Measurements from ENCODE around the gene HOXA3. TPM values are rescaled to one million over a fixed set of nuclear protein-coding genes. Genes with fewer than 3 reads are reported as not detected.

HOXA3 gene
- total and polyA plus RNA-seq, 5 donors from 2014 or later, result 0.13 TPM; not detected in 4

- H3K4me3 ChIP-seq (ENCODE audit: low read depth, low read length), result no peak overlapping the region
- ATAC-seq (ENCODE audit: low read depth in 2 of 2) (no peak), DNase-seq (peak in 1 of 3 donors; percentile 17)
- H3K9me3 Mint-ChIP-seq, result peaks cover 0 to 11% (median 0%) of the 10 kb centered on the region in 7 donors
- H3K27ac ChIP-seq (ENCODE audit: insufficient read depth, low read length, poor library complexity, severe bottlenecking), result no peak overlapping the region
- peak overlapping the region in 1 of 3 donors; percentile 56 for H3K27ac Mint-ChIP-seq
- H3K27me3 Mint-ChIP-seq, result peaks cover 74% of the 10 kb centered on the region
- peak overlapping the region in 2 of 4 donors; percentile 73 to 78 for H3K4me3 Mint-ChIP-seq
- no peaks in the 10 kb centered on the region for H3K9me3 ChIP-seq (ENCODE audit: control insufficient read depth in 2 of 2, low read length in 2 of 2)
- H3K36me3 Mint-ChIP-seq, result no peaks in the 10 kb centered on the region
- no peaks in the 10 kb centered on the region for H3K36me3 ChIP-seq (ENCODE audit: control insufficient read depth, insufficient read depth, low read length)
- H3K4me1 ChIP-seq (ENCODE audit: control insufficient read depth, insufficient read depth, low read length, poor library complexity, severe bottlenecking), result peaks cover 44% of the 10 kb centered on the region
- H3K27me3 ChIP-seq (ENCODE audit: control insufficient read depth, insufficient read depth, low read length), result peaks cover 44% of the 10 kb centered on the region
- H3K4me1 Mint-ChIP-seq, result peaks cover 10 to 39% (median 13%) of the 10 kb centered on the region in 4 donors
Observed at GRCh38 chr7:27172823-27173510, 20.6 kb upstream of the HOXA3 start.

GRCh38 chr7:27172315-27172774 lies 20.0 kb upstream of the HOXA3 start:
- H3K27ac Mint-ChIP-seq, result peak overlapping the region in 1 of 3 donors; percentile 79
- H3K4me1 ChIP-seq (ENCODE audit: control insufficient read depth, insufficient read depth, low read length, poor library complexity, severe bottlenecking), result peaks cover 44% of the 10 kb centered on the region
- peaks cover 49% of the 10 kb centered on the region for H3K27me3 ChIP-seq (ENCODE audit: control insufficient read depth, insufficient read depth, low read length)
- H3K27me3 Mint-ChIP-seq, result peaks cover 74% of the 10 kb centered on the region
- H3K27ac ChIP-seq (ENCODE audit: insufficient read depth, low read length, poor library complexity, severe bottlenecking), result no peak overlapping the region
- no peaks in the 10 kb centered on the region for H3K36me3 Mint-ChIP-seq
- H3K36me3 ChIP-seq (ENCODE audit: control insufficient read depth, insufficient read depth, low read length), result no peaks in the 10 kb centered on the region
- DNase-seq (no peak), ATAC-seq (ENCODE audit: low read depth in 2 of 2) (no peak)
- H3K9me3 ChIP-seq (ENCODE audit: control insufficient read depth in 2 of 2, low read length in 2 of 2), result no peaks in the 10 kb centered on the region
- H3K4me1 Mint-ChIP-seq, result peaks cover 10 to 42% (median 13%) of the 10 kb centered on the region in 4 donors
- peaks cover 0 to 11% (median 0%) of the 10 kb centered on the region in 7 donors for H3K9me3 Mint-ChIP-seq
- no peak overlapping the region for H3K4me3 ChIP-seq (ENCODE audit: low read depth, low read length)
- peak overlapping the region; percentile 67 to 78 (median 74) for H3K4me3 Mint-ChIP-seq

DNA sequence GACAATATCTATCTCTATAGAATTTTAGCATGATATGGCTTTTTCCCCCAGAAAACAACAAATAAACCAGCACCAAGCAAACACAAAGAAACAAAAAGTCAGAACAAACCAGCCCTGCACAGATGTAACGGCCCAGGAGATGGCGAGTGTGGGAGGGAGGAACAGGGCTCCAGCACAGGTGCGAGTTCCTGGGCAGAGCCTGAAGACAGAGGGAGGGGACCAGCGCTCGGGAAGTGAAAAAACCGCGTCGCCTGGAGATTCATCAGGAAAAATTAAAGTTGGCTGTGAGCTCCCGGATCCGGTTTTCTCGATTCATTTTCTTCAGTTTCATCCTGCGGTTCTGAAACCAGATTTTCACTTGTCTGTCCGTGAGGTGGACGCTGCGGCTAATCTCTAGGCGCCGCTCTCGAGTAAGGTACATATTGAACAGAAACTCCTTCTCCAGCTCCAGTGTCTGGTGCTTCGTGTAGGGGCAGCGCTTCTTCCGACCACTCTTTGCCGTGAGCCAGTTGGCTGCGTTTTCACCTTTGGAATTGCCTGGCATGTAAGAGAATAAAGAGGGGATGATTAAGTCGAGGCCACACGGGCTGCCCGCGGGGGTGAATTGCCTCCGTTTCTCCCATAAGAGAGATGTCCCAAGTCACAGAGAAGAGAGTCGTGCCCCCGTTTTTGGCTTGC lies 19.4 kb upstream of the HOXA3 start:
- no peaks in the 10 kb centered on the region for H3K36me3 ChIP-seq (ENCODE audit: control insufficient read depth, insufficient read depth, low read length)
- no peak overlapping the region for H3K27ac ChIP-seq (ENCODE audit: insufficient read depth, low read length, poor library complexity, severe bottlenecking)
- Mint-ChIP-seq H3K4me1 (peaks cover 10 to 46% (median 13%) of the 10 kb centered on the region in 4 donors), H3K9me3 (peaks cover 0 to 11% (median 0%) of the 10 kb centered on the region in 7 donors), H3K27me3 (peaks cover 76% of the 10 kb centered on the region), H3K27ac (peak overlapping the region in 1 of 3 donors; percentile 79), H3K36me3 (no peaks in the 10 kb centered on the region), H3K4me3 (peak overlapping the region; percentile 67 to 82 (median 76))
- no peak for DNase-seq
- no peaks in the 10 kb centered on the region for H3K9me3 ChIP-seq (ENCODE audit: control insufficient read depth in 2 of 2, low read length in 2 of 2)
- H3K4me1 ChIP-seq (ENCODE audit: control insufficient read depth, insufficient read depth, low read length, poor library complexity, severe bottlenecking), result peaks cover 48% of the 10 kb centered on the region
- ATAC-seq (ENCODE audit: low read depth in 2 of 2), result no peak
- H3K27me3 ChIP-seq (ENCODE audit: control insufficient read depth, insufficient read depth, low read length), result peaks cover 50% of the 10 kb centered on the region
- H3K4me3 ChIP-seq (ENCODE audit: low read depth, low read length), result no peak overlapping the region

GRCh38 chr7:27171325-27171636 lies 18.9 kb upstream of the HOXA3 start:
- Histone ChIP-seq H3K36me3 (ENCODE audit: control insufficient read depth, insufficient read depth, low read length) (no peaks in the 10 kb centered on the region), H3K27ac (ENCODE audit: insufficient read depth, low read length, poor library complexity, severe bottlenecking) (no peak overlapping the region), H3K9me3 (ENCODE audit: control insufficient read depth in 2 of 2, low read length in 2 of 2) (no peaks in the 10 kb centered on the region), H3K27me3 (ENCODE audit: control insufficient read depth, insufficient read depth, low read length) (peaks cover 50% of the 10 kb centered on the region), H3K4me3 (ENCODE audit: low read depth, low read length) (no peak overlapping the region), H3K4me1 (ENCODE audit: control insufficient read depth, insufficient read depth, low read length, poor library complexity, severe bottlenecking) (peaks cover 52% of the 10 kb centered on the region)
- no peaks in the 10 kb centered on the region for H3K36me3 Mint-ChIP-seq
- H3K4me3 Mint-ChIP-seq, result peak overlapping the region; percentile 43 to 74 (median 59)
- ATAC-seq (ENCODE audit: low read depth in 2 of 2) (no peak), DNase-seq (no peak)
- H3K4me1 Mint-ChIP-seq, result peaks cover 10 to 49% (median 13%) of the 10 kb centered on the region in 4 donors
- H3K9me3 Mint-ChIP-seq, result peaks cover 0 to 11% (median 0%) of the 10 kb centered on the region in 7 donors
- H3K27ac Mint-ChIP-seq, result no peak overlapping the region
- H3K27me3 Mint-ChIP-seq, result peaks cover 81% of the 10 kb centered on the region

DNA sequence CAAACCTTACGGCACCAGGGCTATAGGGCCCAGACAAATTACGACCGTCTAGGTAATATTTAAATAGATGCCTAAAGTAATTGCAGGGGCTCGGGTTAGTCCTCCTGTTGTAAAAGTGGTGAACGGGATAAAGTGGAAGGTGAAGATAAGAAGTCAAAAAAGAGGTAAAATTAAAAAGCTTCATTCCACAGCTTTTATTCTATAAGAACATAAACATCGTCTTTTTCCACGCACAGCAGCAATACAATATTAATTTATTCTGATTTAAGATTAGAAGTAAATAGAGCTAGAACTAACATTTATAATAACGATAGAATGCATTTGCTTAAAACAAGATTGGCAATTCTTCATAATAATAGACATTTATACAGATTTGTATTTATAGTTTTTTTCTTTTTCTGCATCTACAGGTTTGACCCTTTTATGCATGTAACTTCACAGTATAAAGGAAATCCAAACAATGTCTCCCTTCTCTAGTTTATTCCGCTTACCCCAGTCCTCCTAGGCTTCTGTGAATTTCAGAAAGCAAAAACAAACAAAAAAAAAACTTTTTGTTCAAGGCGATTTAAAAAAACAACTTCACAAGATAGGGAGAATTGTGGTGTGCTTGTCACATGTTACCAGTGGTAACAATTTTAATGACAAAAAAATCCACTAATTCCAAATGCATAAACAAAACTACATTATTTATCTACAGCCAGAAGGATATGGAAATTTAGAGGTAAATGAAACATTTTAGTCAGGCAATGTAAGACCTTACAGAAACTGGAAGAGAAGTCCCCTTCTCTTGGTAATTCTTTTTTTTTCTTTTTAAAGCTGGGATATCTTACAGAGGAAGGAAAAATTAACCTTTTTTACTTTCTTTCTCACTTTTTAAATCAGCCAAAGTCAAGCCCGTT lies 18.3 kb upstream of the HOXA3 start:
- Mint-ChIP-seq H3K36me3 (no peaks in the 10 kb centered on the region), H3K9me3 (peaks cover 0 to 14% (median 0%) of the 10 kb centered on the region in 7 donors), H3K4me3 (peak overlapping the region in 3 of 4 donors; percentile 67 to 79 (median 74)), H3K27ac (peak overlapping the region in 1 of 3 donors; percentile 87), H3K4me1 (peaks cover 10 to 52% (median 16%) of the 10 kb centered on the region in 4 donors), H3K27me3 (peaks cover 81% of the 10 kb centered on the region)
- H3K36me3 ChIP-seq (ENCODE audit: control insufficient read depth, insufficient read depth, low read length), result no peaks in the 10 kb centered on the region
- H3K4me3 ChIP-seq (ENCODE audit: low read depth, low read length), result no peak overlapping the region
- peaks cover 51% of the 10 kb centered on the region for H3K27me3 ChIP-seq (ENCODE audit: control insufficient read depth, insufficient read depth, low read length)
- DNase-seq (no peak), ATAC-seq (ENCODE audit: low read depth in 2 of 2) (no peak)
- H3K9me3 ChIP-seq (ENCODE audit: control insufficient read depth in 2 of 2, low read length in 2 of 2), result no peaks in the 10 kb centered on the region
- peaks cover 58% of the 10 kb centered on the region for H3K4me1 ChIP-seq (ENCODE audit: control insufficient read depth, insufficient read depth, low read length, poor library complexity, severe bottlenecking)
- H3K27ac ChIP-seq (ENCODE audit: insufficient read depth, low read length, poor library complexity, severe bottlenecking), result no peak overlapping the region

DNA sequence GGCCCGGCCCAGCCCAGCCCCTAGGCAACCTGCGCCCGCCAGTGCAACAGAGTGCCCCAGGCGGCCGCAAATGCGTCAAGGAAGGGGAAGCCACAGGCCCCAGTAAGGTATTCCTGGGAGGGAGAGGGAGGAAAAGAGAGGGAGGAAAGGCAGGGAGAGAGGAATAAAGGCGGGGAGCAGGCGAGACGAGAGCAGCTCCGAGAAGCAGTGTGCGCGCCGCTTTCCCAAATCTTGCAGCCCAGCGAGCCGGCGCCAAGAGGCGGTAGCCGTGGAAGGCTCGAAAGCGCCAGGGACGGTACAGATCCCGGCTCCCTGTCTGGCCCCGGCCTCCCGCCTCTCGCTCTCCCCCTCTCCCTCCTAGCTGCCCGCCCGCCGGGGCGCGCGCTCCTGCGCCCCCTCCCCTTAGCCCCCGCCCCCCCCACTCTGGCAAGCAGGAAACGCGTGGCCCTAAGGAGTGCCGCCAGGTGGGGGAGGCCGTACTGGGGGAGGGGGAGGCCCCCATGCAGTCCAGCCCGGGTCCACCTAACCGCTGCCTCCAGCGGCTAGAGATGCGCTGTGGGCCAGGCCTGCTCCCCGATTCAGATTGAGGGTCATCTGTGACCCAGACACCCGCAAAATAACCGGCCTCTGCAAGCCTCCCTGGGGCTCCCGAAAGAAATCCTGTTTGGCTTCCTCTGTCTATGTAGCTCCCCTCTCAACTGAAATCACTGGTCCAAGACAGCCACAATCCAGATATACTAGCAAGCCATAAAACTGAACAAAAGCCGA lies 17.5 kb upstream of the HOXA3 start:
- H3K4me3 Mint-ChIP-seq, result peak overlapping the region in 3 of 4 donors; percentile 26 to 79 (median 33)
- H3K27ac ChIP-seq (ENCODE audit: insufficient read depth, low read length, poor library complexity, severe bottlenecking), result no peak overlapping the region
- H3K9me3 Mint-ChIP-seq, result peaks cover 0 to 15% (median 0%) of the 10 kb centered on the region in 7 donors
- H3K27ac Mint-ChIP-seq, result peak overlapping the region in 1 of 3 donors; percentile 87
- peaks cover 10 to 55% (median 18%) of the 10 kb centered on the region in 4 donors for H3K4me1 Mint-ChIP-seq
- DNase-seq (no peak), ATAC-seq (ENCODE audit: low read depth in 2 of 2) (no peak)
- no peaks in the 10 kb centered on the region for H3K9me3 ChIP-seq (ENCODE audit: control insufficient read depth in 2 of 2, low read length in 2 of 2)
- H3K4me1 ChIP-seq (ENCODE audit: control insufficient read depth, insufficient read depth, low read length, poor library complexity, severe bottlenecking), result peaks cover 67% of the 10 kb centered on the region
- H3K27me3 Mint-ChIP-seq, result peaks cover 81% of the 10 kb centered on the region
- H3K36me3 ChIP-seq (ENCODE audit: control insufficient read depth, insufficient read depth, low read length), result no peaks in the 10 kb centered on the region
- H3K36me3 Mint-ChIP-seq, result no peaks in the 10 kb centered on the region
- no peak overlapping the region for H3K4me3 ChIP-seq (ENCODE audit: low read depth, low read length)
- H3K27me3 ChIP-seq (ENCODE audit: control insufficient read depth, insufficient read depth, low read length), result peaks cover 46% of the 10 kb centered on the region
